Lower leg skin (tissue), 3 donors: ENCODE results near the gene HPS5.

Experiments
- CTCF ChIP-seq, 3 donors: fragments of 450-650 bp; IDR thresholded peaks; one replicate each; pipeline ENCODE4 v1.5.1; 2016; ENCODE audit warnings: antibody characterized with exemption in 3 of 3, mild to moderate bottlenecking in 3 of 3, moderate library complexity in 2 of 3
- POLR2A ChIP-seq, 2 donors: fragments of 450-650 bp; IDR thresholded peaks; one replicate each; pipeline ENCODE4 v1.6.1; 2016 to 2017; ENCODE audit warnings: antibody characterized with exemption in 2 of 2, mild to moderate bottlenecking in 1 of 2, moderate library complexity in 1 of 2

GRCh38 chr11:18294862-18295261 lies 27.1 kb downstream of the HPS5 start:
- TF ChIP-seq POLR2A (IDR thresholded peaks at IDR 0.05) (no peak), CTCF (IDR thresholded peaks at IDR 0.05) (no peak)
